HG03354 (cell line): ENCODE data around the gene QSOX2.
A peak's percentile ranks its signal among the peaks of the same experiment; 100 is the strongest.

Experiments
- ATAC-seq: cut with Tn5 transposase; IDR thresholded peaks from one replicate; pipeline ENCODE4 v1.9.1; 2021; ENCODE audit warnings: mild to moderate bottlenecking; ENCODE audit not compliant: unreplicated experiment, poor library complexity, severe bottlenecking

The QSOX2 gene, protein sequence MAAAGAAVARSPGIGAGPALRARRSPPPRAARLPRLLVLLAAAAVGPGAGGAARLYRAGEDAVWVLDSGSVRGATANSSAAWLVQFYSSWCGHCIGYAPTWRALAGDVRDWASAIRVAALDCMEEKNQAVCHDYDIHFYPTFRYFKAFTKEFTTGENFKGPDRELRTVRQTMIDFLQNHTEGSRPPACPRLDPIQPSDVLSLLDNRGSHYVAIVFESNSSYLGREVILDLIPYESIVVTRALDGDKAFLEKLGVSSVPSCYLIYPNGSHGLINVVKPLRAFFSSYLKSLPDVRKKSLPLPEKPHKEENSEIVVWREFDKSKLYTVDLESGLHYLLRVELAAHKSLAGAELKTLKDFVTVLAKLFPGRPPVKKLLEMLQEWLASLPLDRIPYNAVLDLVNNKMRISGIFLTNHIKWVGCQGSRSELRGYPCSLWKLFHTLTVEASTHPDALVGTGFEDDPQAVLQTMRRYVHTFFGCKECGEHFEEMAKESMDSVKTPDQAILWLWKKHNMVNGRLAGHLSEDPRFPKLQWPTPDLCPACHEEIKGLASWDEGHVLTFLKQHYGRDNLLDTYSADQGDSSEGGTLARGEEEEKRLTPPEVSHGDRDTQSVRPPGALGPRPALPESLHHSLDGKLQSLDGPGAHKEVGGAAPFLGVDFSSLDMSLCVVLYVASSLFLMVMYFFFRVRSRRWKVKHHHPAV

DNA sequence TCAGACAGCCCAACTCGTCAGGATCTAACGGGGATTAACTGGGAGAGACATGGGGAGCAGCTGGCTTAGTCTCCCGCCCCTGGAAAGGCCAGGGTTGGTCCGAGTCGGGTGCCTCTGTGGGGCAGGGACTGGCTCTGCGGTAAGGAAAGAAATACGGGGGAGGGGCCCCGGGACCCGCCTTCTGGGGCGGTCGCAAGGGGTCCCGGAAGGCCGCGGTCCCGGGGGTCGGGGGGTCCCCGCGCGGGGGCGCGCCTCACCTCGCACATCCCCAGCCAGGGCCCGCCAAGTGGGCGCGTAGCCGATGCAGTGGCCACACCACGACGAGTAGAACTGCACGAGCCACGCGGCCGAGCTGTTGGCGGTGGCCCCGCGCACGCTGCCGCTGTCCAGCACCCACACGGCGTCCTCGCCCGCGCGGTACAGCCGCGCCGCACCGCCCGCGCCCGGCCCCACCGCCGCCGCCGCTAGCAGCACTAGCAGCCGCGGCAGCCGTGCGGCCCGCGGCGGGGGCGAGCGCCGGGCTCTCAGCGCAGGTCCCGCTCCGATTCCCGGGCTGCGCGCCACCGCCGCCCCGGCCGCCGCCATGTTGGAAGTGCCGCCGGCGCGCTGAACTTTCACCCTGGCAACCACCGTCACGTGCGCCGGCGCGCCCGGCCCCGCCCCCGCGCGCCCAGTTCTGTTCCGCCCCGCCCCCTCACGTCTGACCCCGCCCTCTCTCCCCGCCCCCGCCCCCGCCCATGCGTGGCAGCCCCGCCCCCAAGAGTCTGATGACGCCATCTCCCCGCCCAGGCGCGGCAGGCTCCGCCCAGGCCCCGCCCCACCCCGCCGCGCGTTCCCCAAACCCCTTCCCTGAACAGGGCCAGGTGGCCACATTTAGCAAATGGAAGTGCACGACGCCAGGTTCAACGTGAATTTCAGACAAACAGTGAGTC is at the start of gene QSOX2:
TSS of gene QSOX2 (minus strand) at position 594 of the 932 bp plus-strand sequence. CDS start at position 585, 9 bp downstream.
- peak; percentile 54 for ATAC-seq

DNA sequence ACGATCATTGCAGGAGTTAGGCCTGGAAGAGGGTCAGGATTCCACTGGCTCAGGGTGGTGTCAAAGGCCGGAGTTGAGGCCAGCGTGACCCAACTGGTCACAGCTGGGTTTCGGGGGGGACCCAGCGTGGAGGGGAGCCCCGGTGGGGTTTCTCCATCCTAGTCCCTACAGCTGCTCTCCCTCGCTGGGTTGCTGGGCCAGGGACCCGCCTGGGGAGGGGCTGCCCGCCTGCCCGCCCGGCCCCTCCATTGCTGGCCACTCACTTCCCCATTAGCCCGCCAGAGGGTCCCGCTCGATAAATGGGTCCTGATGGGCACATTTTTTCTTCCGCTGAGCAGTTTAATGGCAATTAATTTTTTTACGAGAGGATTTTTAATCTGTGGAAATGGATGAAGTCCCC is 49.4 kb upstream of the QSOX2 start:
- ATAC-seq = no peak

DNA sequence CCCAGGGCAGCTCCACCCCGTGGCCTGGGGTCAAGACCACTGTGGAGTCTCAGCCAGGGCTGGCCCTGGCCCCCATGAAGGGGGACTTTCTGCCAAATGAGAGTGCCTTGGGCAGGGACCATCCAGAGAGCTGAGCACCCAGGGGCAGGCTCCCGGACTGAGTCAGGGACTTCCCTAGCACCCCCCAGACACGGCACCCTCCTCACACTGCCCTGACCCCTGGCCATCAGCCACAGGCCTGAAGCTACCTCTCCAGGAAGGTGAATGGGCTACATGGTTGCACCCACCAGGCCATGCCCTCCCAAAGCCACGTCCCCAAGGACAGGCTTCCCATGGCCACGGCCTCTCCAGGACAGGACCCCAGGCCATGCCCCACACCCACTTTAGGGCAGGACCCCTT is 48.8 kb upstream of the QSOX2 start:
- ATAC-seq = no peak

DNA sequence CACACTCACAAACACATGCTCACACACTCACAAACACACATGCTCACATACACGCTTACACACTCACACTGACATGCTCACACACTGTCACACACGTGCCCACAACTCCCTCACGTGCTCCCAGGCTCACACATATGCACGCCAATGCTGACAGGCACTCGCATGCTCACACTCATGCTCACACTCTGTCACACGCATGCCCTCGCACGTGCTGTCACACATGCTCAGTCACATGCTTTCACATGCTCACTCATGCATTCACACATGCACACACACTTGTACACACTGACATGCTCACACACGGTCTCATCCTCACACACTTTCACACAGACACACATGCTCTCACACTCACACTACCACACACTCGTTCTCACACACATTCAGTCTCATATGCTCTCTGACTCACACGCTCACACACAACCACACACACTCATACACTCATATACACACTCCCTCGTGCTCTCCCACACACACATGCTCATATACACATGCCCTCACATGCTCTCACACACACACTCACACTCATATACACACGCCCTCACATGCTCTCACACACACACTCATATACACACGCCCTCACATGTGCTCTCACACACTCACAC is 48.0 kb upstream of the QSOX2 start:
- no peak for ATAC-seq

DNA sequence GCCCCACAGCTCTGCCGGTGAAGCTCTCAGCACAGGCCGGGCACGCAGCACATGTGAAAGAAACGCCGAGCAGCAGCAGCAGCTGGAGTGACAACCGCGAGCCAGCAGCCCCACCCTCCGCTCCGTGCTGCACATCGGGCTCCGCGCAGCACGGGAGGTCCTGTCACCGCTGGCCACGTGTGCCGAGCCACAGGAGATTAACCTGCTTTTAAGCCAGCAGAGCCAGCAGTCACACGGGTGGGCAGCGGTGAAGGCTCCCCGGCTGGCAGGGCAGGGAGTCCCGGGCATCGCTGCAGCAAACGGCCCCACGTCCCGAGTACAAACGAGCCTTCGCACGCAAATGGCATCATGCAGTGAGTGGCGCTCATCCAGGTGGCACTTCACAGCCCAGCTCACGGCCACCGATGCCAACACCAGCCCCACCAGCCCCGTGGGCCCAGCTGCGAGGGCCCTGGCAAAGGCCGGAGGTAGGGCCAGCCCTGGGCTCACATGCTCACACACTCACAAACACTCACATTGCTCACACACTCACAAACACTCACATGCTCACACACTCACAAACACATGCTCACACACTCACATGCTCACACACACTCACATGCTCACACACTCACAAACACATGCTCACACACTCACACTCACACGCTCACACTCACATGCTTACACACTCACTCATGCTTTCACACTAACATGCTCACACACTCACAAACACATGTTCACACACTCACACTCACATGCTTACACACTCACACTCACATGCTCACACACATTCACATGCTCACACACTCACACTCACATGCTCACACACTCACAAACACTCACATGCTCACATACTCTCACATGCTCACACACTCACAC is 47.2 kb upstream of the QSOX2 start:
- no peak for ATAC-seq

DNA sequence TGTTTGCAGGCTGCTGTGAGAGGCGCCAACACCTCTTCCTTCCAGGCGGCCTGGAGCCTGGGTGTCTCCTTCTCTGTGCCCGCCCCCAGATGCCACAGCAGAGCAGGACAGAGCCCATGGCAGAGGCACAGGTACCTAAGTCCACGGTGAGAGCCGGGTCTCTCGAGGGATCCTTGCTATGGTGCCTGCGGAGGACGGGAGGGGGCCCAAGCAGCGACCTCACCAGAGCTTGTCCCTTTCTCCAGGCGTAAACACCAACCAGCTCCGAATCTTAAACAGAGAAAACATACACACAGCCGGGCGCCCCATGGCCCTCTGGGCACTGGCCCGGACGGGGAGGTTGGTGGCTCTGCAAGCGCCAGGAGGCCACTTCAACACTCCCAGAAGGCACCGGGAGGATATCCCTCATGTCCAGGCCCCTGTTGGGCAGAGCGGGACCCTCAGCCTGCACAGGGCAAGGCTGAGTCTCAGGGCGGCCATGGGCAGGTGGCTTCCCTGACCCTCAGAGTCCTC is 46.5 kb upstream of the QSOX2 start:
- ATAC-seq = no peak

DNA sequence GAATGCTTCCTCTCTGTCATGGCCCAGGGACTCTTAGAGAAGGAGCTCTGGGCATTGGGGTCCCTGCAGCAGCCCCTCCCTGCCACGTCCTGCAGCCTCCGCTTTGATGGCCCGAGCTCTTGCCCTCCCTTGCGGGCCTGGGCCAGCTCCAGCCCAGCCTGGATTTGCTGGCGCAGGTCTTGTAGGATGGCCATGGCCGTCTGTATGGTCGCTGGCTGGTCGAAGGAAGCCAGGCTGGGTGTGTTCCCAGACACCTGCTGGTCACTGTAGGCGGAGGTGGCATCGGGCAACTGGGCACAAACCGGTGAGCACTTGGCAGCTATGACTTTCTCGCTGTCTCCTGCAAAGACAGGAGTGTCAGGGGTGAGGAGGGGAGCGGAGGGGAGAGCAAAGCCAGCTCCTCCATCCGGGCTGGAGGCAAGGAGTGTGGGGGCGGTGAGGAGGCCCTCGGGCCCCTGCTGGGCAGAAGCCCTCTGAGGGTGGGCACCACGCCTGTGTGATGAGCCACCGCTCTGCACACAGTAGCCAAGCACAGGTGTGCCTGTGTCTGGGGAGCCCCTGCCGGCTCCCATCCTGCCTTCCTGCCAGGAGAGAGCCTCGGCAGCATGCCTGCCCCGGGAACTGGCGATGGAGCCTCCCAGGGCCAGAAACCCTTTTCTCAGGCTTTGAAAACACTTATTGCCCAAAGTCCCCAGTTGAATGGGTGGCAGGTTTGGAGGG is 45.9 kb upstream of the QSOX2 start:
- no peak for ATAC-seq

DNA sequence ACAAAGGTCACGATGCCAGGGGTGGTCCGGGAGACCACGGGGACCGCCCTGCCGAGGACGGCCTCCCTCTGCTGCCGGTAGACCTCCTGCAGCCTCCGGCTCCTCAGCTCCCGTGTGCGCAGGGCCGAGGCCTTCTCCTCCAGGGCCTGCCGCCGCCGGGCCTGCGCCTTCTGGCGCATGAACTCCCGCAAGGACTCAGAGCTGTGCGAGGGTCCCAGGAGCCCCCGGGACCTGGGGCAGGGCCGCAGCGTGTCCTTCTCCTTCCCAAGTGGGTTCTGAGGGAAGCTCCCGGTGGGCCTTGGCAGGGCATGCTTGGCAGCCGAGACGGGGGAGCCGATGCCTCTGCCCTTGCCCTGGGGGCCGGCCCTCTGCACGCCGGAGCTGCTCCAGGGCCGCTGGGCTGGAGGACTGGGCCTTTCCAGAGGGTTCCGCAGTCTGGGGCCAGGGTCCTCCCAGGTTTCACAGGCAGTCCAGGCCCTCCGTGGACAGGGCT is 44.9 kb upstream of the QSOX2 start:
- ATAC-seq = no peak

DNA sequence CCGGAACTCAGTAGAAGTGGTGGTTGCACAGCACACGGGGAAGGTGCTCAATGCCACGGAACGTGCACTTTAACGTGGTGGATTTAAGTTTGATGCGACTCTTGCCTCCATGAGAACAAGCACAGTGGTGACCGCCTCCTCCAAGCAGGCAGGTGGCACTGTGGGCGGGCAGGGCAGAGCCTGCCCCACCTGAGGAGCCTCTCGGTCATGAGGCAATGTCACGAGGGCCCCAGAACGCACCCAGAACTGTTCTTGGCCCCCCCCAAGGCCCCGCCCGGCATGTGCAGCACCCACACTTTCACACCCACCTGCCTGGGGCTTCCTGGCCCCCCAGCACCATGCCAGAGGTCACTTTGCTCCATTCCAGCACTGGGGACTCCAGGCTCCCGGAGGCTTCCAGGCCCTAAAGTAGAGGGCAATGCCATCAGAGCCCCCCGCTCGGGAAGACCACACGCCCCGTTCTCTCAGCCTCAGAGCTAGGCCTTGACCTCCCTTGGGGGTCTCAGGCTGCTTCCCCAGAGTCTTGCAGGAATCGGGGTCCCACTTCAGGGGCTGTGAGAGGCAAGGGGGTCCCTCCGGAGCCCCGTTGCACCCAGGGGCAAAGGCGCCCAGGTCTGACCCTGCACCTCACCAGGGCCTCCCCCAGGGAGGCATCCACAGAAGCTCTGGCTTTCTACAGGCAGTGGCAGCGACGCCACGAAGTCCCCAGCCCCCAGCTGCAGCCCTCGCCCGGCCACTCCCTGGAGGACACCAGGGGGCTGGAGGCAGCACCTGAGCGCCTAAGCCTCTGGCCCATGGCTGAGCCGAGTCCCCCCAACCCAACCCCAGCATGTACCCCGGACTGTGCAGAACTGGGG is 44.3 kb upstream of the QSOX2 start:
- no peak for ATAC-seq

DNA sequence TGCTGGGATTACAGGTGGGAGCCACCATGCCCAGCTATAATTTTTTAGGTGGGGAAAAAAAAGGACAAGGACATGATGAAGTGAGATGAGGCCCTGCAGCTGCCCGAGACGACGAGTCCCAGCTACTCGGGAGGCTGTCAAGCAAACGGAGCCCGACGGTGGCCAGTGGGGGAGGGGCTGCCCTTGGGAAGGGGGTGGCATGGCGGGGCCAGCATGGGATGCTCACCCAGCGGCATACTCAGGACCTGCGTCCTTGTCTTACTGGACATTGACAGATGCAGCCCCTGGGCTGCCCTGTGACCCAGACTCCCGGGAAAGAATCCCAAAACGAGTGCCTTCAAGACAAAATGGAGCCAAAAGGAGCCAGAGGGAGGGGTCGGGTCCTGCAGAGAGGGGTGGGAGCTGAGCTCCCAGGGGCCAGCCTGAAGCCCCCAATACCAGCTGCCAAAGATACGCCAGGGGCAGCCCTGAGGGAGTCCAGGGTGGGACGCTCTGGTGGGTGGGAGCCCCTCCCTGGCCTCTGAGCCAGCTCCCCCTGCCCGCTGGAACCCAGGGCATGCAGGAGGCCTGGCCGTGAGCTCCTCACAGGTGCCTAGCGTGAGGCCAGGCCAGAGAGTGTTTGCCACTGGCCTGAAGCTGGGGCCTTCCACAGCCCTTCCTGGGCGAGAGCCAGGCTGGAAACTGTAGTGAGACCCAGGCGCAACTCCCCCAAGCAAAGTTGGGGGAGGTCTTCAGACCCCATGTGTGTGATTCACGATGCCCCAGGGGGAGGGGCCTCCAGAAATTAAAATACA is 42.5 kb upstream of the QSOX2 start:
- ATAC-seq = no peak

DNA sequence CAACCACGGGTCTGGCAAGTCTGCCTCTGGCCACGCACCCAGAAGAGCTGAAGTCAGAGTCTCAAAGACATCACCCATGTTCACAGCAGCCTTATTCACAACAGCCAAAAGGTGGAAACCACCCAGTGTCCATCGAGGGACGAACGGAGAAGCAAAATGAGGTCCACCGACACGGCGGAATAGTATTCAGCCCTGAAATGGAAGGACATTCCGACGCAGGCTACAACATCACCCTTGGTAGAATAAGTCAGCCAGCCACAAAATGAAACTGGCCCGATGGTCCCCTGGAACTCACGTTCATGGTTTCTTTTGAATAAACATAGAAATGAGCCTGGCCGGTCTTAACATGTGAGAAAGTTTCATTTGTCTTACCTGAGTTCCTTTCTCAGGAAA is 41.4 kb upstream of the QSOX2 start:
- no peak for ATAC-seq

DNA sequence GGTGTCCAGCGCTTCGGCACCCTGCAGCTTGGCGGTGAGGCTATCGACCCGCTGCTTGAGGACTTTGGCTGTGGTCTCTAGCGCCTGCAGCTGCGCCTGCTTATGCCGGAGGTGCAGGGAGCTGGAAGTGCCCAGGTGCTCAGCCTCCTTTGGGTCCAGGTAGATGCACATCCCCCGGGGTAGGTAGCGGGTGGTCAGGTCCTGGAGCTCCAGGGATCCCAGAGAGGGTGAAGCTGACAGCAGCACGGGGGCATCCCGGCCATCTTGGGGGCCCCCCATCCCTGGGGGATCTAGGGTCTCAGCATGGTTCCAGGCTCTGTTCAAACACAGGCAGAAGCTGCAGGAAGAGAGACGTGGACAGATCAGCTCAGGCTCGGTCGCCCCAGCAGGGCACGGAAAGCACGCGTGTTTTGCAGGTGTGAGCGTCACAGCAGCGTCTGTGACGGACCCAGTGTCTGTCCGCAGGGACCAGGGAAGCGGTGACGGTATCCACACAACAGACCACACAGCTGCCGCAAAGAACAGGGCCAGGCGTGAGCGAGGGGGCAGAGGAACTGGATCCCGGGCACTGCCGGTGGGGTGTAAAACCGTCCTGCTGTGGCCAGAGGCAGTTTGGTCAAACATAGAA is 40.9 kb upstream of the QSOX2 start:
- no peak for ATAC-seq

DNA sequence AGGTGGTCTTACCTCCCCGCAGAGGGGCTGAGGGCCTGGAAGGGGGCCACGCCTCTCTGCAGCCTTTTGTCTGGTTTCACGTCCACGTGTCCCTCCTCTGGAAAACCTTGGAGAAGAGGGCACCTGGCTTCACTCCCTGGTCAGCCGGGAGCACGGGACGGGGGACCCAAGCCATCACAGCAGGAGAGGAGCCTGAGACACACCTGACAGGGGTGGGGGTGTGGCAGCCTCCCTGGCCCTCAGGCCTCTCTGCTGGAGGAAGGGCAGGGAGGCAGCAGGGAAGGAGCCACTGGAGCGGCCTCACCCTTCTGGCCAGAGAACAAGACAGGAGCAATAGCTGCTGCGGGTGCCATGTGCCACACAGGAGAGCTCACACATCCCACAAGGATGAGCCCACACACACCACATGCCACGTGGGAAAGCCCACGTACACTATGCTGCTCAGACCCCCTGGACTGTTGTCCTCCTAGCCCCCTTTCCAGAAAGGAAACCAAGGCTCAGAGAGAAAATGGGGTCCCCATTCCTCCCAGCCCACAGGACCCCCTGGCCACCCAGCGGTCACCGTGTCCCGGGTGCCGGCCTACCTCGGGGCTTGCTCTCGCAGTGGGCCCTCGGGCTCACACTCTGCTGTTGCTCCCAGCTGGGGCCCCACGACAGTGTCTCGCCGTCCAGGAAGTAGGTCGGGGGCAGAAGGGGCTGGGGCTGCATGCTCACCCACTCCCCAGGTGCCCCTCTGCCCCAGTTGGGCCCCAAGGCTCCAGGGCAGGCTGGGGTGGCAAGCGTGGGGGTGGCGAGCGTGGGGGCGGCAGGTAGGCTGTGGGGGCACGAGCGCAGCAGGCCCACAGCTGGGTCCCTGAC is 40.1 kb upstream of the QSOX2 start:
- ATAC-seq = no peak

DNA sequence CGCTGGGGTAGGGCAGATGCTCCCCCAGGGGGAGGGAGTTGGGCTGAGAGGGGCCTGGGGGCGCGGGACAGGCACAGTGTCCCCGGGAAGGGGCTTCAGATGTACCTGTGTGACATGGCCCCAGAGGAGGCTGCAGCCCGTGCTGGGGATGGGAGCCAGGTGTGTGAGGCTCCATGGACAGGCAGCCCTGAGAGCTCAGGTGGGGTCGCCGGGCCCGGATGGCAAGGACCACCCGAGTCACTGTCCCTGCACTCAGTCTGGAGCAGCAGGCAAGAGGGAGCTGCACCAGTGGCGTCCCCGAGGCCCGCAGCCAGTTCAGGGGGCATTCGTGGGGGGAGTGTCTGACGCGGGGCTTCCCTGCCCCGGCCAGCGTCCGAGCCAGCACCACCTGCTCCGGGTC is 39.3 kb upstream of the QSOX2 start:
- ATAC-seq = no peak

DNA sequence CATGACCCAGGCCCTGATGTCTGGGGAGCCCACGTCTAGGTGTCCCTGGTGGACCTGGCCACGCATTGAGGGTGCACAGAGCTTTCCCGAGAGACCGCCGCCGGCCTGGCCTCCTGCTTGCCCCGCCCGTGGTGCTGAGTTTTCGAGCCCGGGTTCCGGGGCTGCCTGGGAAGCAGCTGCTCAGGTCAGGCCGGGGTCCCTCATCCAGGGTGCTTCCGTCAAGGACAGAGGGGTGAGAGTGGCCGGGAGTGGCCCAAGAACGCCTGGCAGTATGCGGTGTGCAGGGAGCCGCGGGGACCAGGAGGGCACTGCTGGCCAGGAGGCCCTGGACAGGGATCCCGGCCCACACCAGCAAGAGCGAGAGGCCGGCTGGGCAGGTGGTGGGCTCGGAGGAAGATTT is 38.7 kb upstream of the QSOX2 start:
- no peak for ATAC-seq
